ENCODE measurements around the gene FTO. TPM values are rescaled to one million over a fixed set of nuclear protein-coding genes. Genes with fewer than 3 reads are reported as not detected.

Gene FTO
- total RNA-seq, 1 donor from 2014 or later, result 50.2 TPM

- Histone ChIP-seq H3K27ac (no peak overlapping the region), H3K36me3 (no peaks in the 10 kb centered on the region), H3K27me3 (no peaks in the 10 kb centered on the region), H3K4me3 (no peak overlapping the region), H3K4me1 (no peaks in the 10 kb centered on the region), H3K9me3 (no peaks in the 10 kb centered on the region)
- no peak for TF ChIP-seq CTCF (IDR thresholded peaks at IDR 0.05)
- no peak for DNase-seq (ENCODE audit: low spot score in 2 of 2)
- intact Hi-C loops (cut with DNase I), result no loop called here
These were observed 258.1 kb downstream of the FTO start for GRCh38 chr16:53962041-53962440.

- intact Hi-C loops (cut with DNase I), result no loop called here
- Histone ChIP-seq H3K36me3 (no peaks in the 10 kb centered on the region), H3K27ac (no peak overlapping the region), H3K27me3 (no peaks in the 10 kb centered on the region), H3K9me3 (no peaks in the 10 kb centered on the region), H3K4me3 (no peak overlapping the region), H3K4me1 (no peaks in the 10 kb centered on the region)
- no peak for DNase-seq (ENCODE audit: low spot score in 2 of 2)
- no peak for TF ChIP-seq CTCF (IDR thresholded peaks at IDR 0.05)
These were observed 260.3 kb downstream of the FTO start for GRCh38 chr16:53964145-53964790.

- no peak overlapping the region for H3K27ac ChIP-seq
- H3K4me1 ChIP-seq, result no peaks in the 10 kb centered on the region
- DNase-seq (ENCODE audit: low spot score in 2 of 2), result no peak
- no peak for TF ChIP-seq CTCF (IDR thresholded peaks at IDR 0.05)
- no peak overlapping the region for H3K4me3 ChIP-seq
- H3K36me3 ChIP-seq, result no peaks in the 10 kb centered on the region
- intact Hi-C loops (cut with DNase I), result no loop called here
- no peaks in the 10 kb centered on the region for H3K27me3 ChIP-seq
- H3K9me3 ChIP-seq, result no peaks in the 10 kb centered on the region
These were observed 263.0 kb downstream of the FTO start for GRCh38 chr16:53966821-53967571.

- no peaks in the 10 kb centered on the region for H3K4me1 ChIP-seq
- no peaks in the 10 kb centered on the region for H3K36me3 ChIP-seq
- no peak for TF ChIP-seq CTCF (IDR thresholded peaks at IDR 0.05)
- H3K27me3 ChIP-seq, result no peaks in the 10 kb centered on the region
- H3K9me3 ChIP-seq, result no peaks in the 10 kb centered on the region
- H3K4me3 ChIP-seq, result no peak overlapping the region
- DNase-seq (ENCODE audit: low spot score in 2 of 2), result no peak
- intact Hi-C loops (cut with DNase I), result no loop called here
- no peak overlapping the region for H3K27ac ChIP-seq
These were observed 263.6 kb downstream of the FTO start for GRCh38 chr16:53967572-53967971.

- no peak overlapping the region for H3K4me3 ChIP-seq
- no peaks in the 10 kb centered on the region for H3K4me1 ChIP-seq
- intact Hi-C loops (cut with DNase I), result no loop called here
- H3K27me3 ChIP-seq, result no peaks in the 10 kb centered on the region
- no peaks in the 10 kb centered on the region for H3K36me3 ChIP-seq
- H3K27ac ChIP-seq, result no peak overlapping the region
- no peak for DNase-seq (ENCODE audit: low spot score in 2 of 2)
- no peaks in the 10 kb centered on the region for H3K9me3 ChIP-seq
- TF ChIP-seq CTCF (IDR thresholded peaks at IDR 0.05), result no peak
These were observed 264.5 kb downstream of the FTO start for GRCh38 chr16:53968454-53968853.
